ENCODE data around the gene NELL2.
"Not testable (repeated sequence)": the region's sequence is repeated elsewhere in the genome, so short reads cannot be mapped to it uniquely, and the experiment has no call there.

The NELL2 gene

GRCh38 chr12:44875954-44876543 is at the start of gene NELL2:
Gene NELL2, minus strand, starts transcription at chr12:44876315. Its CDS starts 446 bp downstream, at chr12:44875869.
- DNase-seq (ENCODE audit: low read depth in 2 of 2) = peak in 1 of 2 donors; percentile 46

GRCh38 chr12:44921736-44922135 is 45.6 kb upstream of the NELL2 start:
- DNase-seq (ENCODE audit: low read depth in 2 of 2) = no peak

GRCh38 chr12:44917141-44917540 is 41.0 kb upstream of the NELL2 start:
- DNase-seq (ENCODE audit: low read depth in 2 of 2) = no peak

- no peak for DNase-seq (ENCODE audit: low read depth in 2 of 2)
Observed at GRCh38 chr12:44915958-44916357, 39.8 kb upstream of the NELL2 start.

GRCh38 chr12:44904321-44904720 is 28.2 kb upstream of the NELL2 start:
- no peak for DNase-seq (ENCODE audit: low read depth in 2 of 2)

GRCh38 chr12:44898108-44898507 is 22.0 kb upstream of the NELL2 start:
- not testable (repeated sequence) for DNase-seq (ENCODE audit: low read depth in 2 of 2)

- no peak for DNase-seq (ENCODE audit: low read depth in 2 of 2)
Observed at GRCh38 chr12:44889926-44890325, 13.8 kb upstream of the NELL2 start.

- no peak for DNase-seq (ENCODE audit: low read depth in 2 of 2)
Observed at GRCh38 chr12:44889162-44889561, 13.0 kb upstream of the NELL2 start.

- DNase-seq (ENCODE audit: low read depth in 2 of 2) = no peak
Observed at GRCh38 chr12:44885902-44886301, 9.8 kb upstream of the NELL2 start.

- DNase-seq (ENCODE audit: low read depth in 2 of 2) = no peak
Observed at GRCh38 chr12:44881197-44881596, 5.1 kb upstream of the NELL2 start.

GRCh38 chr12:44876544-44877410 is 662 bp upstream of the NELL2 start:
- peak in 1 of 2 donors; percentile 18 for DNase-seq (ENCODE audit: low read depth in 2 of 2)

GRCh38 chr12:44875417-44875953 is 630 bp downstream of the NELL2 start:
- no peak for DNase-seq (ENCODE audit: low read depth in 2 of 2)

- DNase-seq (ENCODE audit: low read depth in 2 of 2) = peak in 1 of 2 donors; percentile 1
Observed at GRCh38 chr12:44874981-44875416, 1.1 kb downstream of the NELL2 start.

GRCh38 chr12:44873898-44874297 is 2.2 kb downstream of the NELL2 start:
- DNase-seq (ENCODE audit: low read depth in 2 of 2) = no peak

- DNase-seq (ENCODE audit: low read depth in 2 of 2) = no peak
Observed at GRCh38 chr12:44869503-44869902, 6.6 kb downstream of the NELL2 start.

GRCh38 chr12:44863867-44864266 is 12.2 kb downstream of the NELL2 start:
- no peak for DNase-seq (ENCODE audit: low read depth in 2 of 2)

- no peak for DNase-seq (ENCODE audit: low read depth in 2 of 2)
Observed at GRCh38 chr12:44859998-44860689, 16.0 kb downstream of the NELL2 start.

- no peak for DNase-seq (ENCODE audit: low read depth in 2 of 2)
Observed at GRCh38 chr12:44858226-44858855, 17.8 kb downstream of the NELL2 start.

GRCh38 chr12:44852483-44852882 is 23.6 kb downstream of the NELL2 start:
- DNase-seq (ENCODE audit: low read depth in 2 of 2) = no peak

- no peak for DNase-seq (ENCODE audit: low read depth in 2 of 2)
Observed at GRCh38 chr12:44851586-44851985, 24.5 kb downstream of the NELL2 start.

- DNase-seq (ENCODE audit: low read depth in 2 of 2) = no peak
Observed at GRCh38 chr12:44848703-44849085, 27.4 kb downstream of the NELL2 start.

Data from stimulated activated CD8-positive, alpha-beta memory T cell treated with anti-CD3 and anti-CD28 coated beads, Interleukin-7, amount 100 ng/mL, for 1 hour (primary cell).